H1 (cell line): ENCODE measurements around the gene FUNDC2. TPM values are rescaled to one million over a fixed set of nuclear protein-coding genes. Genes with fewer than 3 reads are reported as not detected.

ENCODE experiments used
- CTCF ChIA-PET: fragments of 300-600 bp; sonication (Branson Sonifier 250); formaldehyde crosslinking; loops from one replicate; lab custom pipeline; 2021; ENCODE audit not compliant: partially characterized antibody; lab: Charles Lee
- POLR2A ChIA-PET: fragments of 300-600 bp; sonication (Branson Sonifier 250); formaldehyde crosslinking; loops from one replicate; lab custom pipeline; 2021; ENCODE audit warnings: inconsistent platforms; ENCODE audit not compliant: partially characterized antibody; lab: Charles Lee
- DNase-seq, 2 experiments: peaks; one replicate each; pipeline versions ENCODE4 v3.0.0 to v3.0.0-alpha.2; 2010 to 2022; ENCODE audit warnings: low spot score in 2 of 2, low read depth in 1 of 2, mixed read lengths in 1 of 2
- FAIRE-seq: peaks from 2 replicates; lab custom pipeline; 2011; peaks lifted over from hg19 to GRCh38; lab: Jason Lieb, UNC
- H2AFZ ChIP-seq: 2 replicates; pipeline ENCODE4 v1.8.1; 2012; ENCODE audit warnings: low read length, inconsistent platforms
- H2AK5ac ChIP-seq: 2 replicates; pipeline ENCODE4 v1.6.1; 2013; ENCODE audit warnings: low read depth, low read length
- H2BK120ac ChIP-seq: replicated peaks from 2 replicates; pipeline ENCODE3; 2013; ENCODE audit warnings: low read depth, low read length, inconsistent platforms
- H2BK12ac ChIP-seq: 2 replicates; pipeline ENCODE4 v1.6.1; 2013; ENCODE audit warnings: low read depth, low read length
- H2BK15ac ChIP-seq: 2 replicates; pipeline ENCODE4 v1.6.1; 2013; ENCODE audit warnings: low read length
- H2BK20ac ChIP-seq: 2 replicates; pipeline ENCODE4 v1.6.1; 2013; ENCODE audit warnings: low read length
- H2BK5ac ChIP-seq: 2 replicates; pipeline ENCODE4 v1.6.1; 2013; ENCODE audit warnings: low read depth, low read length
- H3K14ac ChIP-seq: 2 replicates; pipeline ENCODE4 v1.6.1; 2013; ENCODE audit warnings: inconsistent platforms; ENCODE audit not compliant: insufficient read length
- H3K18ac ChIP-seq: 2 replicates; pipeline ENCODE4 v1.6.1; 2013; ENCODE audit warnings: low read length; ENCODE audit errors: extremely low read depth
- H3K23ac ChIP-seq: 2 replicates; pipeline ENCODE4 v1.6.1; 2013; ENCODE audit warnings: inconsistent platforms; ENCODE audit not compliant: insufficient read length
- H3K23me2 ChIP-seq: 2 replicates; pipeline ENCODE4 v1.6.1; 2013; ENCODE audit warnings: low read depth, low read length
- H3K27ac ChIP-seq: 2 replicates; pipeline ENCODE4 v1.6.1; 2011; ENCODE audit warnings: low read depth, low read length, inconsistent platforms
- H3K27me3 ChIP-seq, 4 experiments: replicated peaks in 1 of 4; 1 replicate in 1 of 4; 2 replicates in 3 of 4; pipeline versions ENCODE4 v1.6.1 to v1.8.1; 2011 to 2013; ENCODE audit warnings: low read length in 3 of 4, mild to moderate bottlenecking in 3 of 4, inconsistent platforms in 2 of 4, mixed read lengths in 2 of 4, moderate library complexity in 1 of 4; ENCODE audit not compliant: control insufficient read depth in 3 of 4, insufficient read depth in 3 of 4; ENCODE audit errors: extremely low read depth in 1 of 4
- H3K36me3 ChIP-seq, 4 experiments: 2 replicates each; pipeline versions ENCODE4 v1.6.1 to v1.8.1; 2011 to 2013; ENCODE audit warnings: mild to moderate bottlenecking in 4 of 4, low read length in 3 of 4, moderate library complexity in 2 of 4, control low read depth in 1 of 4, inconsistent platforms in 1 of 4; ENCODE audit not compliant: insufficient read depth in 4 of 4, control insufficient read depth in 2 of 4
- H3K4ac ChIP-seq: replicated peaks from 2 replicates; pipeline ENCODE3; 2013; ENCODE audit warnings: low read length, low read depth, mixed read lengths, inconsistent platforms; ENCODE audit not compliant: insufficient read length
- H3K4me1 ChIP-seq, 4 experiments: replicated peaks in 1 of 4; 1 replicate in 1 of 4; 2 replicates in 3 of 4; pipeline versions ENCODE4 v1.6.1 to v1.8.1; 2011 to 2013; ENCODE audit warnings: low read length in 3 of 4, inconsistent platforms in 2 of 4, mixed read lengths in 1 of 4; ENCODE audit not compliant: insufficient read depth in 4 of 4, control insufficient read depth in 3 of 4
- H3K4me2 ChIP-seq, 2 experiments: 2 replicates each; pipeline versions ENCODE4 v1.6.1 to v1.8.1; 2011 to 2013; ENCODE audit warnings: low read depth in 2 of 2, low read length in 2 of 2, control low read depth in 1 of 2, inconsistent platforms in 1 of 2, mild to moderate bottlenecking in 1 of 2; ENCODE audit not compliant: insufficient read depth in 1 of 2
- H3K4me3 ChIP-seq, 4 experiments: fragments of 200-600, 300-600 bp in 1 of 4; sonication (generic), shearing (Covaris generic), sonication (Bioruptor Twin) in 1 of 4; 2 replicates each; pipeline versions ENCODE4 v1.5.1 to v1.8.1; 2011 to 2016; ENCODE audit warnings: low read length in 4 of 4, low read depth in 3 of 4, control low read depth in 2 of 4, inconsistent platforms in 2 of 4, mild to moderate bottlenecking in 2 of 4, mixed read lengths in 1 of 4, moderate library complexity in 1 of 4; ENCODE audit not compliant: insufficient read depth in 2 of 4; ENCODE audit errors: extremely low read depth in 1 of 4
- H3K56ac ChIP-seq: replicated peaks from 2 replicates; pipeline ENCODE3; 2013; ENCODE audit warnings: low read depth, mild to moderate bottlenecking, mixed read lengths, low read length, inconsistent platforms; ENCODE audit not compliant: insufficient read length
- H3K79me1 ChIP-seq: 2 replicates; pipeline ENCODE4 v1.6.1; 2013; ENCODE audit warnings: low read depth, low read length, control low read depth
- H3K79me2 ChIP-seq, 2 experiments: 2 replicates each; pipeline versions ENCODE4 v1.6.1 to v1.8.1; 2012 to 2013; ENCODE audit warnings: low read length in 2 of 2, mild to moderate bottlenecking in 2 of 2, inconsistent platforms in 1 of 2; ENCODE audit not compliant: insufficient read depth in 2 of 2, control insufficient read depth in 1 of 2
- H3K9ac ChIP-seq, 4 experiments: replicated peaks in 1 of 4; 1 replicate in 1 of 4; 2 replicates in 3 of 4; pipeline versions ENCODE4 v1.6.1 to v1.8.1; 2011 to 2013; ENCODE audit warnings: low read depth in 3 of 4, low read length in 3 of 4, control low read depth in 2 of 4, mild to moderate bottlenecking in 2 of 4, moderate library complexity in 2 of 4, inconsistent platforms in 1 of 4; ENCODE audit errors: extremely low read depth in 1 of 4
- H3K9me3 ChIP-seq, 2 experiments: 2 replicates each; pipeline versions ENCODE4 v1.6.1 to v1.8.1; 2012 to 2013; ENCODE audit warnings: mild to moderate bottlenecking in 2 of 2, moderate library complexity in 2 of 2, control low read depth in 1 of 2, inconsistent platforms in 1 of 2, low read depth in 1 of 2, low read length in 1 of 2, mixed read lengths in 1 of 2; ENCODE audit not compliant: insufficient read depth in 2 of 2
- H4K20me1 ChIP-seq, 2 experiments: replicated peaks in 1 of 2; 2 replicates each; pipeline versions ENCODE3 to v1.8.1; 2011 to 2013; ENCODE audit warnings: inconsistent platforms in 2 of 2, low read length in 2 of 2, mild to moderate bottlenecking in 1 of 2; ENCODE audit not compliant: insufficient read depth in 2 of 2, control insufficient read depth in 1 of 2
- H4K5ac ChIP-seq: 2 replicates; pipeline ENCODE4 v1.6.1; 2013; ENCODE audit warnings: low read length, low read depth, mixed read lengths, inconsistent platforms; ENCODE audit not compliant: insufficient read length
- H4K8ac ChIP-seq: 2 replicates; pipeline ENCODE4 v1.8.0; 2013; ENCODE audit warnings: mild to moderate bottlenecking, moderate library complexity, low read length, inconsistent platforms; ENCODE audit not compliant: insufficient read depth; ENCODE audit errors: extremely low read depth
- H4K91ac ChIP-seq: replicated peaks from 2 replicates; pipeline ENCODE3; 2013; ENCODE audit warnings: low read length, mixed read lengths, inconsistent platforms; ENCODE audit not compliant: insufficient read length
- EZH2 ChIP-seq: fragments of 200-600 bp; sonication (generic); IDR thresholded peaks from 2 replicates; pipeline ENCODE4 v1.7.1; 2012; ENCODE audit warnings: low read depth, mild to moderate bottlenecking, moderate library complexity, low read length, inconsistent platforms; ENCODE audit not compliant: severe bottlenecking
- KDM1A ChIP-seq: fragments of 200-600, 300-600 bp; sonication (generic); IDR thresholded peaks from 2 replicates; pipeline ENCODE4 v1.7.1; 2016; ENCODE audit warnings: mild to moderate bottlenecking, low read length, borderline replicate concordance
- NRF1 ChIP-seq: IDR thresholded peaks from 2 replicates; pipeline ENCODE4 v1.6.1; 2011; ENCODE audit warnings: mild to moderate bottlenecking, low read depth, low read length, improper control_type of control experiment
- TAF1 ChIP-seq: IDR thresholded peaks from 2 replicates; pipeline ENCODE4 v1.6.1; 2011; ENCODE audit warnings: mild to moderate bottlenecking, low read depth, low read length
- WGBS, 2 experiments: shearing (Covaris generic) in 1 of 2; methylation state at CpG; one replicate each; pipeline versions ENCODE4 v1.1.6 to v1.1.7; 2013 to 2015; ENCODE audit warnings: low lambda C conversion rate in 2 of 2, mixed read lengths in 2 of 2, inconsistent platforms in 1 of 2, low coverage in 1 of 2, missing lambda C conversion rate in 1 of 2; ENCODE audit not compliant: insufficient replicate concordance in 2 of 2, insufficient coverage in 1 of 2, insufficient read length in 1 of 2; ENCODE audit errors: extremely low coverage in 1 of 2, missing lambda C conversion rate in 1 of 2; 5-methylcytosine and 5-hydroxymethylcytosine counted together
- polyA plus RNA-seq, 7 experiments: library from polyadenylated mRNA; depleted of rRNA in 3 of 7; stranded (reverse) in 5 of 7; unstranded in 2 of 7; fragments of >200 nt in 5 of 7; fragments of 200-250 nt in 2 of 7; gene quantifications; 1 replicate in 5 of 7; 2 replicates in 1 of 7; 4 replicates in 1 of 7; pipeline versions ENCODE4 v1.2.1 to v1.2.3, GENCODE V29; 2011 to 2013; ENCODE audit warnings: missing spikeins in 2 of 7, mixed read lengths in 2 of 7
- total RNA-seq: library from RNA; stranded (reverse); fragmentation: NEBNext Ultra II Directional; extraction: Animal tissue kit (Norgen Biotek cat#: 25700); gene quantifications from 2 replicates; pipeline ENCODE4 v1.2.1, GENCODE V29; 2021

The FUNDC2 gene
- total and polyA plus RNA-seq, 2 of the 8 experiments (the other 6 are each of a cell fraction or from before 2014, with no cell fraction given): 67.7 to 93.7 TPM

- H3K79me1 ChIP-seq: no peaks in the 10 kb centered on the region
- no peak overlapping the region for H2BK120ac ChIP-seq
- FAIRE-seq (no peak), DNase-seq (no peak)
- no peaks in the 10 kb centered on the region for H3K4me1 ChIP-seq
- ChIA-PET CTCF (no interaction called here), POLR2A (no interaction called here)
- no peak overlapping the region for H3K14ac ChIP-seq
- H3K4me3 ChIP-seq: no peak overlapping the region
- no peak overlapping the region for H2BK15ac ChIP-seq
- H2AFZ ChIP-seq: no peak overlapping the region
- H3K4ac ChIP-seq: no peak overlapping the region
- no peak overlapping the region for H3K18ac ChIP-seq
- H2BK5ac ChIP-seq: no peak overlapping the region
- H2BK20ac ChIP-seq: no peak overlapping the region
- H3K27me3 ChIP-seq: no peaks in the 10 kb centered on the region
- no peak overlapping the region for H3K56ac ChIP-seq
- no peak overlapping the region for H4K91ac ChIP-seq
- H4K5ac ChIP-seq: no peak overlapping the region
- H3K9me3 ChIP-seq: no peaks in the 10 kb centered on the region
- H3K9ac ChIP-seq: no peak overlapping the region
- H4K8ac ChIP-seq: no peak overlapping the region
- H3K36me3 ChIP-seq: peaks cover 0 to 9% (median 2%) of the 10 kb centered on the region in 4 experiments; a peak in 3 of 8 replicates
- H4K20me1 ChIP-seq: no peaks in the 10 kb centered on the region
- H2BK12ac ChIP-seq: no peak overlapping the region
- no peak overlapping the region for H2AK5ac ChIP-seq
- H3K79me2 ChIP-seq: no peaks in the 10 kb centered on the region; a peak in 2 of 4 replicates
- H3K23ac ChIP-seq: no peak overlapping the region
- WGBS, 2 experiments: 95% methylated on average over 4 of the region's 4 CpGs; no CpG with 5 or more reads in 1 of the 2 experiments
- no peaks in the 10 kb centered on the region for H3K23me2 ChIP-seq
- TF ChIP-seq TAF1 (no peak), KDM1A (0 out of 2 replicates have a peak, but pooled peaks have one; percentile 24), NRF1 (no peak), EZH2 (no peak)
- TF ChIP-seq, all 59 proteins: peak for 1
- H3K4me2 ChIP-seq: no peak overlapping the region
- no peak overlapping the region for H3K27ac ChIP-seq
Measured at GRCh38 chrX:155035688-155036087, 9.0 kb downstream of the FUNDC2 start.
